Daoy (cell line): Measurements from ENCODE around the gene KDM4C. TPM values are rescaled to one million over a fixed set of nuclear protein-coding genes. Genes with fewer than 3 reads are reported as not detected.

ENCODE experiments used
- DNase-seq: peaks from one replicate; pipeline ENCODE4 v3.0.0-alpha.2; 2015; ENCODE audit warnings: low read depth
- total RNA-seq: library from RNA; depleted of rRNA; stranded (reverse); fragments of >200 nt; shearing (Covaris generic); gene quantifications from 2 replicates; pipeline ENCODE4 v1.2.3, GENCODE V29; 2014

KDM4C gene
- total RNA-seq, 1 experiment from 2014 or later, result 12.7 TPM

- DNase-seq, result no peak
Observed at GRCh38 chr9:6869081-6869948, 111.5 kb downstream of the KDM4C start.

- no peak for DNase-seq
Observed at GRCh38 chr9:6870149-6870548, 112.4 kb downstream of the KDM4C start.

DNA sequence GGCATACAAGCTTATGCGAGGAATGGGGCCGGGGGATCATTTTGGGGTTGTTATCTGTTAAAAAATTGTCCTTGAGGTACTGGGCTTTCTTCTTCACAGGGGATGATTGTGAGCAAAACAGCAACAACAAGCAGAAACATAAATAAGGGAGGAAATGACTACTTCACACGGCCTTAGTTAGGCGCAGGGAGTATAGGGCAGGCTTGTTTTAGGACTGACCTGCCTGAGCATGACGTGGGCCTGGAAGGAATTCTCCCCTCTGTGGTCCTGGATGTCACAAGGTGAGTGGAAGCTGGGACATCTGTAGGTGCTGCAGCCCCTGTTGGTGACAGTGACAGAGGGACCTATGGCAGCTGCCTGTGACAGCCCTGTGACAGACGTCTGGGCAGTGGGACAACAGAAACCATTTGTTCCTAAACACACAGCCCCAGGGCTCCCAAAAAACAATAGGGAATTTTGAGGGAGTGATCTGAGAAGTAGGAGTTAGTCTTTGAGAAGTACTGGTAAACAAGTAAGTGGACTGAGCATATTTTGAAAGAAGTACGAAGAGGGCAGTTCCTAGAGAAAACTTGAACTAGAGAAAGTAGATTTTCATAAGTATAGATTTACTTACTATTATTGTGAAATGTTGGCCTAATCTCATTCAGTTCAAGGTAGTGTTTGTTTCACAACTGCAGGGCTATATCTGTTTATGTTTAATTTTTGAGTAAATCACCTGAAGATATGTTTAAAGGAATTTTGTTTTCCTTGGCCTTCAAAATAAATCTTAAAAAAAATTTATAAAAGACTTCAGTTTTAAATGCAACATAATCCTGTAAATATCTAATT, 113.1 kb downstream of the KDM4C start:
- DNase-seq, result no peak

- DNase-seq, result no peak
Observed at GRCh38 chr9:6873857-6874256, 116.1 kb downstream of the KDM4C start.

- DNase-seq, result no peak
Observed at GRCh38 chr9:6876195-6876894, 118.6 kb downstream of the KDM4C start.

GRCh38 chr9:6877671-6878161, 119.9 kb downstream of the KDM4C start:
- peak; percentile 31 for DNase-seq

DNA sequence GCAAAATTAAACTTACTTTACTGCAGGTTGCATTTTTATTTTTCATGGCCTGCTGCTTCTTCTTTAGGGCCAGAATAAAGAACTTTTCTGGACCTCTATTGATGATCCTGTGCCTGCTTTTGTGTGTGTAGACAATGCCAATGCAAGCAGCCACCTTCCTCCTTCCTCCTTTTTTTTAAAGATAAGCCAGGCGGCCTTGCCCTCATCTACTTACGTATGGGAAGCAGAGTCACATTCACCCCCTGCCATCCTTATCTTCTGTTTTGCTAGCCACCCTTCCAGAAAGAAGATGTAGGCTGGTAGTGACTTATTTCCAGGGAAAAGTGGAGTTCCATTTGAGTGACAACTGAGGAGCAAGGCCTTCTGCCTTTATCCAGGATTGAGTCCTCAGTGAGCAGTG, 122.9 kb downstream of the KDM4C start:
- no peak for DNase-seq

GRCh38 chr9:6884101-6884500, 126.3 kb downstream of the KDM4C start:
- DNase-seq, result no peak

DNA sequence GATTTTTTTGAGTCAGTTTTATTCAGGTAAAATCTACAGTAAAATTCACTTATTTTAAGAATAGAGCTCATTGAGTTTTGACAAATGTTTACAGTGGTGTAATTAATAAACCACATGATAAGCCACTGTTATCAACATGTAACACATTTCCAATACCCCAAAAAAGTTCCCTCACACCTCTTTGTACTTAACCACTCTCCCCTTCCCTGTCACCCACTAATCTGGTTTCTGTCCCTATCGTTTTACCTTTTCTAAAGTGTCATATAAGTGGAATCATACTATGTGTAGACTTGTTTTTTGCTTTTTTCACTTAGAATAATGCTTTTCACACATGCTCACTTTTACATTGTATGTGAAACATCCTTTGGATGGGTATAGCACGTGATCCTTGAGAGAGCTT, 127.2 kb downstream of the KDM4C start:
- no peak for DNase-seq

DNA sequence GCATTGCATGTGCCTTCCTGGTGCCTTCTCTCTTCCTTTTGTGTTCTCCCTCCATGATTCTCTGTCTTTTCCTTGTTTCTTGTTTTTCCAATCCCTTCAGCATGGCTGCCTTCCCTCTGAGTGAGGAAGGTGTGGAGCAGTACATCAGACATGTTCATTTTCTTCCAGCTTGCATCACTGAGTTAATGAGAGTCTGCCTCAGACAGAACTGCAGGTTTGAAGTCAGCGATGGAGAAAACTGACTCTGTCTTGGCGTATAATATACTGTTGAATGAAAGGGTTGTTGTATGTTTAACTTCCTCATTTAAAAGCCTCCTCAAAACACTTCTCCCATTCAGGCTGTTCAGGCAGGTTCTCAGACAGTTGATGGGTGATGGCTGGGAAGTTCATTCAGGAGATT, 129.3 kb downstream of the KDM4C start:
- DNase-seq, result no peak

GRCh38 chr9:6889868-6890267, 132.1 kb downstream of the KDM4C start:
- DNase-seq, result no peak

DNA sequence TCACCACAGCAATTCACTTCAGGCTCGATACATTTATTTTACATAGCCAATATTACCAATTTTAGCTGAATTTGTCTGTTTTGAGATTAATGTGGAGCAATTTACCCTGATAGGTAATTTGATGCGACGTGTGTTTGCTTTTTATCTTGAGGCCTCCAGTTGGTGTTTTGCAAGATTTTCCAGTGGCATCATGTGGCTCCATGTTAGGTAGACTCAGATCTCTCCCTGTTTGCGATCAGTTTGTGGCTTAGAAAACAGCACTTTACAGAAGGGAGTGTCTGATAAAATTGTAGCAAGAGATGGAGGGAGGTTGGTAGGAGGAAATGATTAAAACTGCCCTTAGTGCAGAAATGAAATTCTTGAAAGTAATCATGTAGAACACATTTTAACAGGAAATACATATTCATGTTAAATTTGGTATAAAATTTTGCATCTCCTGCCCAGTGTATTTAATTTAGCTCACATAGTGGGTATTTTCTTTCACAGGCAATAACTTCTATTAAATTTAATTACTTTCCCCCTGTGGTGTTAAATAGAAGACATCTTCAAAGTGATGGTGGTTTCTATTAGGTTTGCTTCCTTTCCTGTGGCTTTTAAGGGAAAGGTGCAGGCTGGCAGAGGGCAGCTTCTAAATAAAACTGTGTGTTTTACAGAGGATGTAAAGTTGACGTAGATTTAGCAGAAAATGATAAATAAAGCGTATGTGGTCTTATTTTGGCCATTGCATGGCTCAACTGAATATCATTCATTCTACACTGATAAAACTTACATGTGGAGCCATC, 135.8 kb downstream of the KDM4C start:
- no peak for DNase-seq

GRCh38 chr9:6894135-6894534, 136.4 kb downstream of the KDM4C start:
- DNase-seq, result no peak

DNA sequence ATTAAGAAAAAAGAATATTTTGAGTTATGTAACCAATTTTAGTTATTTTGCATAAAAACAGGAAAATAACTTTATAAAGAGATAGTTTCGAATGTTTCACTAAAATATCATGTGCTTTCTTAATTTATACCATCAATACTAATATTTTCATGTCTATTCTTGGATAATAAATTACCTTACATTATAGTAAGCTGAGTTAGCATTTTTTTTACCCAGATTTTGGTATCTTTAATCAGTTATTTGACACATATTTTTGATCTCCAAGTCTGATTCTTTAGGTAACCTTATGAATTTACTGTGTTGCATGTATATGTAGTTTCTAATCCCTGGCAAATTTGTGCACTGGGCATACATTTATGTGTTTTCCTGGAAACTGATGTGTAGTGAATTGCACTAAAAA, 138.0 kb downstream of the KDM4C start:
- DNase-seq, result no peak

DNA sequence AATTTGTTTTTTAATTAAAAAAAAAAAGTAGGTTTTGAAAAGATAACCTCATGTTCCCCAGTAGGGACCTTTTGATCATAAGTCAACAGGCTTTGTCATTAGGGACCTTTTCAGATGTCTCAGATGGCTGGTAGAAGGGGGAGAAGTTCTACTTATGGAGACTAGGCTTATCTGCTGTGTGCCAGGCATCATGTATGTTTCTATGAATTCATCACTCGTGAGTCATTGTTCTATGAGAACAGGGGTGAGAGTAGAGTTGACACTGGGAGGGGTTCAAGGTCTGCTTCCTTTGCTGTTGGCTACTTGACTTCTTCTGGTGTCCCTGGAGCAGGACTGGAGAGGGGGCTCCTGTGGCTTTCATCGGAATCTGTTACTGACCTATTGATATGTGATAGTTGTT, 138.8 kb downstream of the KDM4C start:
- DNase-seq, result peak; percentile 31

DNA sequence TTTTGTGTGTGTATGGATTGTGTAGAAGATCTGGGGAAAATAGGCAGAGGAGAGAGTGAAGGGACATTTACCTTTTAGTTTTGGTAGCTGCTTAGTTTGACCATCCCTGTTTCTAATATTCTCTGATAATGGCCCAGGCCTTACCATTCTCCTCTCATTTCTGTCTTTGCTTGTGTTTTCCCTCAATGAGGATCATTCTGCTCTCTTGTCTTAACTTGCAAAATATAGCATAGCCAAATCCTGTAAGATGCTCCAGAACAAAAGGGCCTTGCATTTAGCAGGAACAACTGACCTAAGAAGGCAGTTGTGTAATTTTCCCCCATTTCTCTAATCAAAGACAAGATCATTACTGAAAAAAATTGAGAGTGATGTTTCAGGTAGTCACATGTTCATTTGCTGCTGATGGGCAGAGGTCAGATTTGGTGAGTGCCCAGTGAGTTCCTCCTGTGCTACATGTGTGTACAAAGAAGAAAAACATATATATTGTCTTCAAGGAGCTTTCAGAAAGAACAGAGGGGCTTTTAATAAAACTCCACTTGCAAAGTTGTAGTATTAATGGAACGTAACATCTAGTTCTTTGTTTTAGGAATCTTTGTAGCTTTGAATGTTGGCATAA, 139.5 kb downstream of the KDM4C start:
- no peak for DNase-seq

DNA sequence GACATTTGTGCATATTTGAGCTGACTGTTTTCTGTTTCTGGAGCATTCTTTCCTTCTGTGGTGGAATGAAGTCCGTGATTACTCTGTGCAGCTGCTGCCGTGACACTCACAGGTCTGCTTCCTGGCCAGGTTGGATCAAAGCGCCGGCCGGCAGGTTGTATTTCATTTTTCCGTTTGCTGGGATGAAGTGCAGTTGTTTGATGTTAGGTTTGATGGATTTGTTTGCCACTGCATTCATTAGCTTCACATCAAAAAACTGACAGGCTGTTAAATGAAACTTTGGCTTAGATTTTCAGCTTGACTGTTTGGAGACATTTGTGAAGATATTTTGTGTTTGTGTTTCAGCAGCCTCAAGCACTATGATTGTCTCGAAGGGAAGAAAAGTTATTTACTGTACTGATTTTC, 140.1 kb downstream of the KDM4C start:
- no peak for DNase-seq

DNA sequence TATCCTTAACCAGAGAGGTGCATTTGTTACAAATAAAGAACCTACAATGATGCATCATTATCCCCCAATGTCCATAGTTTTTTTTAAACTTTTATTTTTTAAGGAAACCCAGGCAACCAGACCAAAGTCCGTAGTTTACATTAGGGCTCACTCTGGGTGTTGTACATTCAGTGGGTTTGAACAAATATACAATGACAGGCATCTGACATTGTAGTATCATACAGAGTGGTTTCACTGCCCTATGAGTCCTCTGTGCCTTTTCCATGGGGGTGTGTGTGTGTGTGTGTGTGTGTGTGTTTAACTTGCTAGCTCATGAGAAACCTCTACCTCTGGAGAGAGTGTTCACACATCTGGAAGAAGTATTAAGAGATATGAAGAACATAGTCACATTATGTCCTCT, 141.5 kb downstream of the KDM4C start:
- no peak for DNase-seq

GRCh38 chr9:6900440-6900883, 142.7 kb downstream of the KDM4C start:
- no peak for DNase-seq

DNA sequence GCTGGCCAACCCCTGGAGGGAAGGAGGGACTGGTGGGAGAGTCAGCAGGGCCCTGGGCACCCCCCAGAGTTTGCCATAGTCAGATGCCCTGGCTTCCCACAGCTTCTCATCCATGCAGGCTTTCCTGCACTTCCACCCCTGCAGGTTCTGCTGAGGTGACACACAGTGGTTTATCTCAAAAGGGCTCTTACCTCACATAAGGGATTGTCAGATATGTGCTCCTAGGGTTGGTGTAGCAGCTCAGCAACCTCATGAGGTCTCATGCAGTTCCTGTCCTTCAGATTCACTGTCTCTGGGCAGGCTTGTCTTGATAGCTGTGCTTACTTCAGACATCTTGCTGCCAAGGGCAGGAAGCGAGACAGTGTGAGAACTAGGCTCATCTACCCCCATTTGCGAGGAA, 143.4 kb downstream of the KDM4C start:
- no peak for DNase-seq

DNA sequence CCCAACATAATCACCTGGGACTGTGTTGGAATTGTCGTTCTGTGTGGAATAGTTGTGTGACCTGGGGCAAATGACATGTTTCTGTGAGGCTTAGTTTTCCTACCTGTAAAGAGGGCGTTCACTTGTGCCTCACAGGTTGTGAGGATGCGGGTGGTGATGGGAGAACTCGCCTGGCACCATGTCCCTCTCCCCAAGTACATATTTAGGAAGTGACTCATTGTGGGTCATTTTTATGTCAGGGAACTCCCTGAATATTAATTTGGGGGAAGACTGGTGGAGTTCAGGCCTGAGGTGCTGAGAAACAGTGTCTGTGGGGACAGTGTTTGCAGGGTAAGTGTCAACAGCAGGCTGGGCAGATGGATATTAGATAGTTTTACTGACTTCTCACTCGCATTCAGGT, 144.7 kb downstream of the KDM4C start:
- DNase-seq, result peak; percentile 71
